ENCODE results near the gene C2CD4C.

- TF ChIP-seq CTCF (IDR thresholded peaks at IDR 0.05) (no peak), POLR2A (IDR thresholded peaks at IDR 0.05) (no peak)
These were observed 2.7 kb downstream of the C2CD4C start for GRCh38 chr19:406135-406781.
